ENCODE data around the gene PRKCA. TPM values are rescaled to one million over a fixed set of nuclear protein-coding genes. Genes with fewer than 3 reads are reported as not detected.

PRKCA gene
- total and polyA plus RNA-seq, 9 of the 15 experiments (the other 6 are each of a cell fraction or from before 2014, with no cell fraction given) = 3.2 to 33.0 (median 17.8) TPM

- peak; percentile 50; the same call in 1 of the 2 replicates for TF ChIP-seq NKRF (IDR thresholded peaks at IDR 0.05; ENCODE audit: borderline replicate concordance)
- no peak for TF ChIP-seq ZNF830 (CRISPR knock-in tag; IDR thresholded peaks at IDR 0.05)
- TF ChIP-seq RBM15 (IDR thresholded peaks at IDR 0.05; ENCODE audit: insufficient read depth, low read length) = no peak
- TF ChIP-seq MEF2A (IDR thresholded peaks at IDR 0.05; ENCODE audit: control insufficient read depth, low read depth, low read length) = no peak
- no peak for TF ChIP-seq ZNF561 (CRISPR knock-in tag; conservative IDR thresholded peaks at IDR 0.05)
- no peak for TF ChIP-seq SP2 (IDR thresholded peaks at IDR 0.05; ENCODE audit: extremely low read depth, low read depth, low read length, poor library complexity, severe bottlenecking)
- no peak for TF ChIP-seq NBN (IDR thresholded peaks at IDR 0.05; ENCODE audit: low read depth)
- no peak for TF ChIP-seq ZNF232 (CRISPR knock-in tag; IDR thresholded peaks at IDR 0.05)
- TF ChIP-seq CUX1 (CRISPR knock-in tag; IDR thresholded peaks at IDR 0.05) = peak; percentile 59; the same call in 1 of the 2 replicates
- no peak for TF ChIP-seq HNRNPK (IDR thresholded peaks at IDR 0.05; ENCODE audit: low read depth, low read length, poor library complexity, severe bottlenecking)
- TF ChIP-seq NR1H2 (CRISPR knock-in tag; IDR thresholded peaks at IDR 0.05) = no peak
- TF ChIP-seq NFYB (IDR thresholded peaks at IDR 0.05; ENCODE audit: extremely low read depth, insufficient read length) = no peak
- no peak for TF ChIP-seq SRSF1 (IDR thresholded peaks at IDR 0.05; ENCODE audit: low read depth, low read length)
- no peak for TF ChIP-seq HMG20A (CRISPR knock-in tag; conservative IDR thresholded peaks at IDR 0.05)
These were observed at the start of gene PRKCA (continued) for GRCh38 chr17:66301864-66302741.

Data from K562 (cell line).